NOMO-1 treated with DMSO at 0.1 percent for 48 hours (cell line): ENCODE measurements around the gene BRSK2.
"Not testable (repeated sequence)": the region's sequence is repeated elsewhere in the genome, so short reads cannot be mapped to it uniquely, and the experiment has no call there.

ENCODE experiments used
- DNase-seq: peaks from one replicate; lab custom pipeline; 2025; ENCODE audit not compliant: unreplicated experiment; lab: John Stamatoyannopoulos, UW

The BRSK2 gene

GRCh38 chr11:1389932-1390568, at the start of gene BRSK2:
Gene BRSK2, plus strand, starts transcription at chr11:1389934. Its CDS starts 351 bp downstream, at chr11:1390285.
- no peak for DNase-seq

- DNase-seq: no peak
Measured at GRCh38 chr11:1340111-1340510, 49.6 kb upstream of the BRSK2 start.

- DNase-seq: not testable (repeated sequence)
Measured at GRCh38 chr11:1341226-1341625, 48.5 kb upstream of the BRSK2 start.

GRCh38 chr11:1341928-1342524, 47.7 kb upstream of the BRSK2 start:
- DNase-seq: peak; percentile 21

GRCh38 chr11:1342946-1343345, 46.8 kb upstream of the BRSK2 start:
- no peak for DNase-seq

GRCh38 chr11:1343391-1344055, 46.2 kb upstream of the BRSK2 start:
- no peak for DNase-seq

DNA sequence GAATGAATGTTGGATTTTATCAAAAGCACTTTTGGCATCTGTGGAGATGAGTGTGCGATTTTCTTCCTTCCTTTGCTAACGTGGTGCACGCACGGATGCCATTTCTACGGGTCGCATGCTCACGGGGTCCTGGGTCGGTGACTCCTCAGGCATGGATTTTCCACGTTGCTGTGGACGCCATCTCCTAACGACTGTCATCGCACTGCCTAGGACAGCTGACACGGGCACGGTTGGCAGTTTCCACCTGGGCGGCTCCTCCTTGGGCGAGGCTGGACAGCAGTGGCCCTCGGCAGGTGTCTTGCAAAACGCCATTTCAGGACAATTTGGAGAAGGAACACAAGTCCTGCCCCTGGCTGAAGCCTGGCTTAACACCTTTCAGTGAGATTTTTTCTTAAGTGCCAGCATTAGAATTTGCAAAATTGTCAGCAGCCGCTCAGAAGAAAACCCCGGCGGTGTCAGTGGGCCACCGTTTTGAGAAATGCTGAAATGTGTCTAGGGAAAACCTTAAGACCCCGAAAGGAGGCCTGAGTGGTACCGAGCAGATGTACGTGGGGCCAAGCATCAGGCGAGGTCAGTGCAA, 45.6 kb upstream of the BRSK2 start:
- no peak for DNase-seq

DNA sequence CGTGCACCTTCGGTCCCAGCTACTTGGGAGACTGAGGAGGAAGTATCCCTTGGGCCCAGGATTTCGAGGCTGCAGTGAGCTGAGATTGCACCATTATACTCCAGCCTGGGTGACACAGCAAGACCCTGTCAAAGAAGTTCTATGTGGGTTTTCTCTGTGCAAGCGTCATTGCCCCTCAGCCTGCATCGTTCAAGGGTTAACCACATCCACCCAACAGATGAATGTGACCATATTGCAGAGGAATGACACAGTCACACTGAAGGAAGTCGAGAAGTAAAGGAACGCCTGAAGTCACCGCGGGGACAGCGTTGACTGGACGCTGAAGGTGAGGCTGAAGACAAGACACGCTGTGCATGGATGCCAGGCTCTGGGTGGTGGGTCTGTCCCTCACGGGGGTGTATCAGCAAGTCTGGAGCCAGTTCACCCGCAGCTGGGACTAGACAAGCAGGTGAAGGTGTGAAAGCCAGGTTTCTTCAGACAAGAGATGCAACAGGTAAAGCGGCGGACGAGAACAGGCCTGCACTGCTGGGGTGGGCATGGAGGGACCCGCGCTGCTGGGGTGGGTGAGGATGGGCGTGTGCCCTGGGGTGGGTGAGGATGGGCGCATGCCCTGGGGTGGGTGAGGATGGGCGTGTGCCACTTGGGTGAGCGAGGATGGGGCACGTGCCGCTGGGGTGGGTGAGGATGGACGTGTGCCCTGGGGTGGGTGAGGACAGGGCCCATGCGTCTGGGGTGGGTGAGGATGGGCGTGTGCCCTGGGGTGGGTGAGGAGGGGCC, 43.8 kb upstream of the BRSK2 start:
- DNase-seq: no peak

GRCh38 chr11:1346669-1347390, 42.9 kb upstream of the BRSK2 start:
- no peak for DNase-seq

- not testable (repeated sequence) for DNase-seq
Measured at GRCh38 chr11:1347411-1347999, 42.2 kb upstream of the BRSK2 start.

- DNase-seq: no peak
Measured at GRCh38 chr11:1348146-1348795, 41.5 kb upstream of the BRSK2 start.

DNA sequence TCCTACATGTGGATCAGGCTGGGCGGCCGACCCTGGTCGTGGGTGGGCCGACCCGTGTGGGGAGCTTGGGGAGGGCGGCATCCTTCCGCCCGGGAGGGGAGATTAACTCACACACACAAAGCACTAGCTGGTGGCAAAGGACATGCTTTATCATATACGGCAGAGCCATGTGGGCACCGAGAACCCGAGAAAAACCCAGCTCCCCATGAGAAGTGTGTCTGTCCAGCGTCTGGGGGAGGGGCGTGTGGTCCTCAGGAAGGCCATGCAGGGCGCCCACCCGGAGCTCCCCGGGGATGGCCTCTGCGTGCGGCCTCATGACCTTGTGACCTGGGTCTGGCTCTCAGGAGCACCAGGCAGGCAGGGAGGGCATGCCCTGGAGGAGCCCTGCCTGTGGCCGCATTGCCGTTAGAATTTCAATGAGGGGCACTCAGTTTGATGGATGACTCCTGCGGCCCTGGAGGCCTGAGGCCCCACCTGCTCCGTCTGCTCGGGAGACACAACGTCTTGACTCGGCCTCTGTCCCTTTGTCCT, 40.9 kb upstream of the BRSK2 start:
- DNase-seq: no peak

- no peak for DNase-seq
Measured at GRCh38 chr11:1349327-1350041, 40.2 kb upstream of the BRSK2 start.

GRCh38 chr11:1350086-1350725, 39.5 kb upstream of the BRSK2 start:
- DNase-seq: no peak

GRCh38 chr11:1351278-1351937, 38.3 kb upstream of the BRSK2 start:
- no peak for DNase-seq

DNA sequence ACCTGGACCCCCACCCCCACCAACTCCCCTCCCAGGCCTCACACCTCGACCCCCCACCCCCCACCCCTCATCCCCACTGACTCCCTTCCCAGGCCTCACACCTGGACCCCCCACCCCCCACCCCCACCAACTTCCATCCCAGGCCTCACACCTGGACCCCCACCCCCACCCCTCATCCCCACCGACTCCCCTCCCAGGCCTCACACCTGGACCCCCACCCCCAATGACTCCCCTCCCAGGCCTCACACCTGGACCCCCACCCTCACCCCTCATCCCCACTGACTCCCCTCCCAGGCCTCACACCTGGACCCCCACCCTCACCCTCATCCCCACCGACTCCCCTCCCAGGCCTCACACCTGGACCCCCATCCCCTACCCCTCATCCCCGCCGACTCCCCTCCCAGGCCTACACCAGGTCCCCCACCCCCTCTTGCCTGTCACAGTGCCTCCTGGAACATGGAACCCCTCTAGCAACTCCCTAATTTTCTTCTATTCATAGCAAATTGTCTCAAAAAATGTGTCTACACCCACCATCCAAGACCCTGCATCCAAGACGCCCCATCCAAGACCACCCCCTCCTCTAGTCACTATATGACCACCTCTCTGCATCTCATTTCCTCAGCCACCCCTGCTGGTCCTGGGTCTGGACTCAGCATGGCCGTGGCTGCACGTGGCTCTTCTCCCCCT, 36.9 kb upstream of the BRSK2 start:
- no peak for DNase-seq

- no peak for DNase-seq
Measured at GRCh38 chr11:1353383-1354124, 36.2 kb upstream of the BRSK2 start.
